HepG2 (cell line): ENCODE data around the gene TRA2B. TPM values are rescaled to one million over a fixed set of nuclear protein-coding genes. Genes with fewer than 3 reads are reported as not detected.
A peak's percentile ranks its signal among the peaks of the same experiment; 100 is the strongest.

Source experiments
- CHD2 ChIP-seq: IDR thresholded peaks from 2 replicates; pipeline ENCODE4 v1.6.1; 2011; ENCODE audit warnings: low read depth, low read length, improper control_type of control experiment
- DNMT3B ChIP-seq: conservative IDR thresholded peaks from 2 replicates; pipeline ENCODE4 v1.6.1; 2016; ENCODE audit warnings: missing biosample characterization, control low read depth
- FOXM1 ChIP-seq: sonication (generic); formaldehyde crosslinking; IDR thresholded peaks from 2 replicates; pipeline ENCODE4 v1.5.0; 2020; ENCODE audit warnings: missing genetic modification reagents
- HES4 ChIP-seq: sonication (generic); formaldehyde crosslinking; IDR thresholded peaks from 2 replicates; pipeline ENCODE4 v1.9.0; 2021; ENCODE audit warnings: mild to moderate bottlenecking, missing genetic modification reagents, borderline replicate concordance
- HOXA3 ChIP-seq: sonication (generic); formaldehyde crosslinking; IDR thresholded peaks from 2 replicates; pipeline ENCODE4 v1.5.0; 2020; ENCODE audit warnings: missing genetic modification reagents
- JUNB ChIP-seq: sonication (generic); formaldehyde crosslinking; IDR thresholded peaks from 2 replicates; pipeline ENCODE4 v1.8.0; 2022; ENCODE audit warnings: missing genetic modification reagents, mild to moderate bottlenecking, borderline replicate concordance
- LBX2 ChIP-seq: sonication (generic); formaldehyde crosslinking; IDR thresholded peaks from 2 replicates; pipeline ENCODE4 v1.5.0; 2020; ENCODE audit warnings: missing genetic modification reagents, mild to moderate bottlenecking, borderline replicate concordance
- MTA1 ChIP-seq: sonication (generic); formaldehyde crosslinking; IDR thresholded peaks from 2 replicates; pipeline ENCODE4 v1.4.0; 2020; ENCODE audit warnings: missing genetic modification reagents, mild to moderate bottlenecking, borderline replicate concordance
- NFATC3 ChIP-seq: sonication (generic); formaldehyde crosslinking; IDR thresholded peaks from 2 replicates; pipeline ENCODE4 v1.5.1; 2020; ENCODE audit warnings: mild to moderate bottlenecking, missing genetic modification reagents
- NFE2L1 ChIP-seq: sonication (generic); formaldehyde crosslinking; IDR thresholded peaks from 2 replicates; pipeline ENCODE4 v1.4.0; 2020; ENCODE audit warnings: missing genetic modification reagents, mild to moderate bottlenecking, borderline replicate concordance
- NPAS2 ChIP-seq: sonication (generic); formaldehyde crosslinking; IDR thresholded peaks from 2 replicates; pipeline ENCODE4 v1.8.0; 2022; ENCODE audit warnings: mild to moderate bottlenecking, missing genetic modification reagents, borderline replicate concordance
- POLR2AphosphoS5 ChIP-seq: IDR thresholded peaks from 2 replicates; pipeline ENCODE4 v1.6.1; 2012; ENCODE audit warnings: low read depth, low read length
- PRPF4 ChIP-seq: fragments of 200-400 bp; formaldehyde crosslinking; IDR thresholded peaks from 2 replicates; pipeline ENCODE4 v1.6.1; 2016; ENCODE audit warnings: low read length, low read depth; ENCODE audit not compliant: poor library complexity, severe bottlenecking
- SIN3A ChIP-seq: IDR thresholded peaks from 2 replicates; pipeline ENCODE4 v1.6.1; 2011; ENCODE audit warnings: low read depth, mild to moderate bottlenecking, control low read depth, low read length, borderline replicate concordance
- ZBTB37 ChIP-seq: sonication (generic); formaldehyde crosslinking; IDR thresholded peaks from 2 replicates; pipeline ENCODE4 v1.4.0; 2020; ENCODE audit warnings: mild to moderate bottlenecking, missing genetic modification reagents
- ZKSCAN1 ChIP-seq: fragments of 150-350 bp; IDR thresholded peaks from 2 replicates; pipeline ENCODE4 v1.6.1; 2014; ENCODE audit warnings: low read length
- ZNF646 ChIP-seq: sonication (generic); formaldehyde crosslinking; IDR thresholded peaks from 2 replicates; pipeline ENCODE4 v1.9.0; 2021; ENCODE audit warnings: mild to moderate bottlenecking, missing genetic modification reagents
- ZNF746 ChIP-seq: sonication (generic); formaldehyde crosslinking; IDR thresholded peaks from 2 replicates; pipeline ENCODE4 v1.8.0; 2022; ENCODE audit warnings: mild to moderate bottlenecking, missing genetic modification reagents
- ZNF782 ChIP-seq: sonication (generic); formaldehyde crosslinking; IDR thresholded peaks from 2 replicates; pipeline ENCODE4 v1.4.0; 2020; ENCODE audit warnings: missing genetic modification reagents, mild to moderate bottlenecking, borderline replicate concordance
- ZNF788 ChIP-seq: sonication (generic); formaldehyde crosslinking; IDR thresholded peaks from 2 replicates; pipeline ENCODE4 v1.5.0; 2020; ENCODE audit warnings: mild to moderate bottlenecking, missing genetic modification reagents, borderline replicate concordance
- polyA plus RNA-seq, 8 experiments: library from polyadenylated mRNA; depleted of rRNA in 3 of 8; stranded (reverse) in 7 of 8; unstranded in 1 of 8; fragments of >200 nt; fragmentation: Illumina TruSeq in 4 of 8; extraction: Trizol in 4 of 8; gene quantifications; 2 replicates each; pipeline versions ENCODE4 v1.2.1 to v1.2.3, GENCODE V29; 2011 to 2016; ENCODE audit warnings: low read depth in 4 of 8, missing spikeins in 1 of 8, mixed read lengths in 1 of 8; ENCODE audit not compliant: insufficient read depth in 1 of 8
- total RNA-seq, 5 experiments: library from RNA; depleted of rRNA; stranded (reverse); fragments of >200 nt; fragmentation: Illumina TruSeq; extraction: Trizol; gene quantifications; 2 replicates each; pipeline ENCODE4 v1.2.3, GENCODE V29; 2016; ENCODE audit warnings: low read depth in 1 of 5
- TF ChIP-seq, protein P1 (sequence below): sonication (generic); formaldehyde crosslinking; IDR thresholded peaks from 2 replicates; pipeline ENCODE4 v1.4.0; 2020; ENCODE audit warnings: missing genetic modification reagents; ENCODE audit errors: not compliant biosample characterization

TRA2B gene
- total and polyA plus RNA-seq, 2 of the 13 experiments (the other 11 are each of a cell fraction or from before 2014, with no cell fraction given), result 105 to 241 TPM

GRCh38 chr3:185960522-185961288, 22.9 kb upstream of the TRA2B start (continued):
- TF ChIP-seq ZBTB37 (CRISPR knock-in tag) (no peak), ZKSCAN1 (no peak), ZNF788 (no peak), LBX2 (CRISPR knock-in tag) (no peak), HES4 (no peak), MTA1 (CRISPR knock-in tag) (no peak), ZNF782 (CRISPR knock-in tag) (0 out of 2 replicates have a peak, but pooled peaks have one; percentile 46), NFE2L1 (CRISPR knock-in tag) (no peak), PRPF4 (no peak), FOXM1 (CRISPR knock-in tag) (no peak), HOXA3 (no peak), CHD2 (no peak), NFATC3 (0 out of 2 replicates have a peak, but pooled peaks have one; percentile 78), DNMT3B (CRISPR knock-in tag) (no peak), POLR2AphosphoS5 (no peak; the same call in 1 of the 2 replicates), JUNB (no peak), NPAS2 (CRISPR knock-in tag) (no peak), ZNF746 (CRISPR knock-in tag) (no peak), SIN3A (no peak), ZNF646 (CRISPR knock-in tag) (no peak)
- TF ChIP-seq, protein P1, sequence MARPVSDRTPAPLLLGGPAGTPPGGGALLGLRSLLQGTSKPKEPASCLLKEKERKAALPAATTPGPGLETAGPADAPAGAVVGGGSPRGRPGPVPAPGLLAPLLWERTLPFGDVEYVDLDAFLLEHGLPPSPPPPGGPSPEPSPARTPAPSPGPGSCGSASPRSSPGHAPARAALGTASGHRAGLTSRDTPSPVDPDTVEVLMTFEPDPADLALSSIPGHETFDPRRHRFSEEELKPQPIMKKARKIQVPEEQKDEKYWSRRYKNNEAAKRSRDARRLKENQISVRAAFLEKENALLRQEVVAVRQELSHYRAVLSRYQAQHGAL (CRISPR knock-in tag), result no peak
